Osteocyte (in vitro differentiated cells): Measurements from ENCODE around the gene AOPEP. TPM values are rescaled to one million over a fixed set of nuclear protein-coding genes. Genes with fewer than 3 reads are reported as not detected.

Source experiments
- DNase-seq: peaks from one replicate; pipeline ENCODE4 v3.0.0; 2021; ENCODE audit warnings: mixed read lengths; ENCODE audit not compliant: unreplicated experiment; ENCODE audit errors: extremely low spot score
- H3K27ac Mint-ChIP-seq: one replicate; pipeline ENCODE4 v1.8.0; 2021; ENCODE audit warnings: mild to moderate bottlenecking, mixed read lengths; ENCODE audit not compliant: unreplicated experiment
- H3K27me3 Mint-ChIP-seq: one replicate; pipeline ENCODE4 v1.8.0; 2021; ENCODE audit warnings: mixed read lengths; ENCODE audit not compliant: unreplicated experiment
- H3K36me3 Mint-ChIP-seq: one replicate; pipeline ENCODE4 v1.8.0; 2021; ENCODE audit warnings: mixed read lengths; ENCODE audit not compliant: unreplicated experiment
- H3K4me1 Mint-ChIP-seq: one replicate; pipeline ENCODE4 v1.8.0; 2021; ENCODE audit warnings: mixed read lengths; ENCODE audit not compliant: unreplicated experiment
- H3K4me3 Mint-ChIP-seq: one replicate; pipeline ENCODE4 v1.8.0; 2021; ENCODE audit warnings: mild to moderate bottlenecking, moderate library complexity, mixed read lengths; ENCODE audit not compliant: unreplicated experiment
- H3K9me3 Mint-ChIP-seq: one replicate; pipeline ENCODE4 v1.8.0; 2021; ENCODE audit warnings: mixed read lengths; ENCODE audit not compliant: unreplicated experiment
- total RNA-seq: library from RNA; stranded (reverse); gene quantifications from 2 replicates; pipeline ENCODE4 v1.2.1, GENCODE V29; 2021
- TF ChIP-seq, protein P1 (sequence below): fragments of 200-600 bp; sonication (generic); IDR thresholded peaks from 2 replicates; pipeline ENCODE4 v1.5.0; 2021; ENCODE audit warnings: antibody characterized with exemption, mild to moderate bottlenecking, moderate library complexity

AOPEP gene
- total RNA-seq, 1 donor from 2014 or later, result 108 TPM

DNA sequence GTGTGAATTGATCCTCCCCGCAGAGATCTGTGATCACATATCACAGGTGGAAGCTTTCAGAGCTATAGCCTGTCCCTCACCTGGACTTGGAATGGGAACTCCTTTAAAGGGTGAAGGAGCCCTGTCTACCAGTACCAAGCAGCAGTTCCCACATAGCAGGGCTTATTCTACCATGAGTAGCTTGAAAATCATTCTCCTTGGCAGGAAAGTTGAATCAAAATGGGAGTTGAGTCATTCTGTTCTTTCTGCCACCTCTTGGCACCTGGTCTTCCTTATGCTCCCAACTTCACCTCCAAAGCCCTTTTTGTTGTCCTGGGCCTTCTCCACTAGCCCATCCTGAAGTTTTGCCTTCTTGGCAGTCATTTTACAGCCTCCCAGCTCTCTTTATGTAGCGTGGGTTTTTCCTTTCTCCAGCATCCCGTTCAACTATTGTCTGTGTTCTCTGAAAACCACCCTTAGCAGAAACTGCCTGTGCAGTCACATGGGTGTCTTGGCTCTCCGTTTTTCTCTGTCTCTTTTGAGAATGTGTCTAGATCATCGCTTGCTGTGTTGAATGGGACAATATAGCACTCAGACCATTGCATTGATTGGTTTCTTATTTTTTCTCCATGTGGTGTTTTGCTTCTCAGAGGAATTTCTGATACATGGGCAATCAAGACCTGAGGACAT is 222.2 kb downstream of the AOPEP start:
- no peak for DNase-seq
- TF ChIP-seq, protein P1, sequence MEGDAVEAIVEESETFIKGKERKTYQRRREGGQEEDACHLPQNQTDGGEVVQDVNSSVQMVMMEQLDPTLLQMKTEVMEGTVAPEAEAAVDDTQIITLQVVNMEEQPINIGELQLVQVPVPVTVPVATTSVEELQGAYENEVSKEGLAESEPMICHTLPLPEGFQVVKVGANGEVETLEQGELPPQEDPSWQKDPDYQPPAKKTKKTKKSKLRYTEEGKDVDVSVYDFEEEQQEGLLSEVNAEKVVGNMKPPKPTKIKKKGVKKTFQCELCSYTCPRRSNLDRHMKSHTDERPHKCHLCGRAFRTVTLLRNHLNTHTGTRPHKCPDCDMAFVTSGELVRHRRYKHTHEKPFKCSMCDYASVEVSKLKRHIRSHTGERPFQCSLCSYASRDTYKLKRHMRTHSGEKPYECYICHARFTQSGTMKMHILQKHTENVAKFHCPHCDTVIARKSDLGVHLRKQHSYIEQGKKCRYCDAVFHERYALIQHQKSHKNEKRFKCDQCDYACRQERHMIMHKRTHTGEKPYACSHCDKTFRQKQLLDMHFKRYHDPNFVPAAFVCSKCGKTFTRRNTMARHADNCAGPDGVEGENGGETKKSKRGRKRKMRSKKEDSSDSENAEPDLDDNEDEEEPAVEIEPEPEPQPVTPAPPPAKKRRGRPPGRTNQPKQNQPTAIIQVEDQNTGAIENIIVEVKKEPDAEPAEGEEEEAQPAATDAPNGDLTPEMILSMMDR, result no peak
- Mint-ChIP-seq H3K27ac (peak overlapping the region; percentile 60), H3K27me3 (no peaks in the 10 kb centered on the region), H3K4me1 (peaks cover 75% of the 10 kb centered on the region), H3K4me3 (no peak overlapping the region), H3K36me3 (peaks cover 7% of the 10 kb centered on the region), H3K9me3 (no peaks in the 10 kb centered on the region)

DNA sequence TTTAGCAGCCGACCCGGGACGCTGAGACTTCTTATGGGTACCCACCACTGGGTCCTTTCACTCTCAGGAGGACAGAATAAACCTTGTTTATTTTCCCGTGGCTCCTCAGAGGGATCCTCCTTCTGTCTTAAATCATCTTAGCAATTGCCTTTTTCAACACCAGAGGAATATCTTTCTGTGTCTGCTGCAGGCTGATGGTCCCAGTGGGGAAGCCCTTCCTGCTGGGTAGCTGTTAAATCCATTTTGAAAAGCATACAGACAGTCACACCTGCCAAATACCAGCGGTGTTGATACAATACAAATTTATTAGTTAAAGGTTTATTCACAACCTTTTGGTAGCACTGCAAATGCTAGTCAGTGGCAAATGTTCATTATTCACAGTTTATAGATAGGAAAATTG is 222.9 kb downstream of the AOPEP start:
- H3K4me1 Mint-ChIP-seq, result peaks cover 72% of the 10 kb centered on the region
- TF ChIP-seq, protein P1, result no peak
- peak overlapping the region; percentile 60 for H3K27ac Mint-ChIP-seq
- H3K36me3 Mint-ChIP-seq, result peaks cover 8% of the 10 kb centered on the region
- no peak overlapping the region for H3K4me3 Mint-ChIP-seq
- H3K9me3 Mint-ChIP-seq, result no peaks in the 10 kb centered on the region
- DNase-seq, result no peak
- H3K27me3 Mint-ChIP-seq, result no peaks in the 10 kb centered on the region

DNA sequence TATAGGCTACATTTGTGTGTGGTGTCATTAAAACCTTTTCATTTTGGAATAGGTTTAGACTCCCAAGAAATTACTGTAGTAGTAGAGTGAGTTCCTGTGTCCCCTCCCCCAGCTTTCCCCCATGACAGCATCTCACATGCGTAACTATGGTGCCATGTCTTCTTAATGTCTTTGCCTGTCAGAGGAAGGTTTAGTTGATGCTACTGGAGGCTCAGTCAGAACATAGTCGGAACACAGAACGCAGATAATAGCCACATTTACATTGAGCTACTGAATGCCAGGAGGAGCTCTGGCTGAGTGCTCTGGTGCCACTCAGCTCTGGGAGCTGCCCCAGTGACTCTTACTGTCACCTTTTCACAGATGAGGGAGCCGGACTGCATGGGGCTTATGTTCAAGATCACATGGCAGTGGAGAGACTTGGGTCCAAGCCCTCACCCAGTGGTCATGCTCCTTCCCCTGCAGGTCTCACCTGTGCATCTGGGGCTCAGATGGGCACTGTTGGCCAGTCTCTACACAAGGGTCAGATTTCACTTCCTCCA is 223.6 kb downstream of the AOPEP start:
- Mint-ChIP-seq H3K27ac (no peak overlapping the region), H3K4me1 (peaks cover 66% of the 10 kb centered on the region), H3K36me3 (peaks cover 14% of the 10 kb centered on the region), H3K9me3 (no peaks in the 10 kb centered on the region), H3K27me3 (no peaks in the 10 kb centered on the region), H3K4me3 (peak overlapping the region; percentile 23)
- TF ChIP-seq, protein P1, result no peak
- no peak for DNase-seq

DNA sequence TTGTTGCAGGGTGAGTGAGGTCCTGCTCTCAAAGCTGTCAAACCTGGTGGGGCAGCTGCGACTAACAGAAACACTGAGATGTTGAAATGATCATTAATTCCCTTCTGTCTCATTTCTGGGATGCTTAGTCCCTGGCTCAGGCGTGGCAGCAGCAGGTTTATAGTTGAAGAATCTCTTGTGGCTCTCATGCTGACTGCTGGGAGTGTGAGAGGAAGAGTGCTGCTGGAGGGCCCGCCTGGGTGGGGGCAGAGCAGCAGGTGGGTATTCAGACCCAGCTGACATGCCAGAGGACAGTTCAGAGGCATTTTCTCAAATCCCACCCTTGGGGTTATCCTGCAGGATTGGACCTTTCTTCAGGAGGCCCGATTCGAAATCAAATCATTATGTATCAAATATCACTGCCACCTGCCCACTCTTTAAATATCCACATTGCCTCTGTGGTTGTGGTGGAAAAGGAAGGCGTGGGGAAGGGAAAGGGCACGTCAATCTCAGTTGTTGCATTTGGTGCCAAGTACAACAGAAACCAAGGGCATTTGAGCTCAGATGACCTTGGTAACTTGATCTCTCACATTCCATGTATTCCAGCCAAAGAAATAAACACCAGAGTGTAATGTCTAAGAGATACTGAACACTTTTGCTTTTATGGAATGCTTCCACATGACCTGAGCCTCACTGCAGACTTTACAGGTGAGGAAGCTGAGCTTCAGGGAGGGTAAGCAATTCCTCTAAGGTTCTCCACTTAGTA is 224.3 kb downstream of the AOPEP start:
- TF ChIP-seq, protein P1, result no peak
- H3K4me3 Mint-ChIP-seq, result peak overlapping the region; percentile 23
- H3K9me3 Mint-ChIP-seq, result no peaks in the 10 kb centered on the region
- no peaks in the 10 kb centered on the region for H3K27me3 Mint-ChIP-seq
- H3K36me3 Mint-ChIP-seq, result peaks cover 19% of the 10 kb centered on the region
- peak overlapping the region; percentile 65 for H3K27ac Mint-ChIP-seq
- H3K4me1 Mint-ChIP-seq, result peaks cover 60% of the 10 kb centered on the region
- DNase-seq, result no peak
